Esophagus squamous epithelium (tissue), 5 donors: ENCODE measurements around the gene FILIP1L. TPM values are rescaled to one million over a fixed set of nuclear protein-coding genes. Genes with fewer than 3 reads are reported as not detected.
"Not testable (repeated sequence)": the region's sequence is repeated elsewhere in the genome, so short reads cannot be mapped to it uniquely, and the experiment has no call there.

Experiments
- DNase-seq: peaks from one replicate; lab custom pipeline; 2025; lab: John Stamatoyannopoulos, UW
- H3K27ac ChIP-seq, 4 donors: fragments of 200-600 bp; sonication (generic); one replicate each; pipeline ENCODE4 v1.5.1; 2016 to 2019; ENCODE audit warnings: mild to moderate bottlenecking in 1 of 4
- H3K27me3 ChIP-seq, 4 donors: fragments of 200-600 bp; sonication (generic); 1 replicate in 3 of 4; 2 replicates in 1 of 4; pipeline versions ENCODE4 v1.5.1 to v1.6.0; 2017 to 2021; ENCODE audit warnings: antibody characterized with exemption in 1 of 4
- H3K36me3 ChIP-seq, 3 donors: fragments of 200-600 bp; sonication (generic); one replicate each; pipeline ENCODE4 v1.5.1; 2016 to 2019
- H3K4me1 ChIP-seq, 3 donors: fragments of 200-600 bp; sonication (generic); one replicate each; pipeline ENCODE4 v1.5.1; 2017 to 2019
- H3K4me3 ChIP-seq, 4 donors: fragments of 200-600 bp; sonication (generic); 1 replicate in 3 of 4; 2 replicates in 1 of 4; pipeline ENCODE4 v1.5.1; 2016 to 2019; ENCODE audit warnings: mild to moderate bottlenecking in 2 of 4, moderate library complexity in 1 of 4
- H3K9me3 ChIP-seq, 3 donors: fragments of 200-600 bp; sonication (generic); one replicate each; pipeline ENCODE4 v1.5.1; 2016 to 2019
- CTCF ChIP-seq, 6 experiments: fragments of 450-650 bp in 4 of 6; fragments of 200-600 bp in 2 of 6; sonication (generic) in 2 of 6; IDR thresholded peaks; one replicate each; pipeline ENCODE4 v1.5.1; 2016 to 2019; ENCODE audit warnings: antibody characterized with exemption in 6 of 6, mild to moderate bottlenecking in 4 of 6, moderate library complexity in 4 of 6
- POLR2A ChIP-seq, 4 donors: fragments of 450-650 bp; IDR thresholded peaks; one replicate each; pipeline ENCODE4 v1.6.1; 2017; ENCODE audit warnings: antibody characterized with exemption in 4 of 4, mild to moderate bottlenecking in 4 of 4, moderate library complexity in 3 of 4
- WGBS, 2 donors: methylation state at CpG; one replicate each; pipeline ENCODE4 v1.1.5; 2018; 5-methylcytosine and 5-hydroxymethylcytosine counted together
- intact Hi-C: fragments of 100-400 bp; cut with DNase I; formaldehyde crosslinking; loops from one replicate; pipeline ENCODE4 v1.15.0; 2022
- total RNA-seq, 4 donors: library from RNA; depleted of rRNA; stranded (reverse); fragments of >200 nt; gene quantifications; one replicate each; pipeline ENCODE4 v1.1.0, GENCODE V29; 2016
- donor health status: DM: yes; HTN: yes; CAD: no.

The FILIP1L gene
- total RNA-seq, 4 donors from 2014 or later, result 2.5 to 23.5 (median 10.7) TPM

- intact Hi-C loops, result loop anchor here (10.0 kb wide), 1 partner anchor 216 kb away; no protein-coding TSS in a partner anchor
- TF ChIP-seq POLR2A (IDR thresholded peaks at IDR 0.05) (no peak), CTCF (IDR thresholded peaks at IDR 0.05) (no peak)
- DNase-seq, result no peak
- H3K4me3 ChIP-seq, result no peak overlapping the region
- WGBS, 2 donors, result 79 to 85% methylated on average over 7 of the region's 7 CpGs
- no peak overlapping the region for H3K27ac ChIP-seq
- H3K27me3 ChIP-seq, result no peaks in the 10 kb centered on the region
- no peaks in the 10 kb centered on the region for H3K36me3 ChIP-seq
- no peaks in the 10 kb centered on the region for H3K9me3 ChIP-seq
- H3K4me1 ChIP-seq, result peaks cover 0 to 10% (median 7%) of the 10 kb centered on the region in 3 donors
Measured at GRCh38 chr3:100060685-100061484, 53.4 kb downstream of the FILIP1L start.

GRCh38 chr3:100059472-100059871 lies 54.8 kb downstream of the FILIP1L start:
- WGBS, 2 donors, result 78 to 97% methylated on average over 3 of the region's 3 CpGs
- intact Hi-C loops, result no loop called here

GRCh38 chr3:100057716-100058575 lies 56.4 kb downstream of the FILIP1L start:
- Histone ChIP-seq H3K27me3 (no peaks in the 10 kb centered on the region), H3K27ac (no peak overlapping the region), H3K4me3 (no peak overlapping the region), H3K4me1 (no peaks in the 10 kb centered on the region), H3K9me3 (no peaks in the 10 kb centered on the region), H3K36me3 (no peaks in the 10 kb centered on the region)
- no peak for TF ChIP-seq POLR2A (IDR thresholded peaks at IDR 0.05)
- TF ChIP-seq CTCF (IDR thresholded peaks at IDR 0.05), result no peak
- 81 to 83% methylated on average over 6 to 8 of the region's 8 CpGs for WGBS, 2 donors
- intact Hi-C loops, result no loop called here
- no peak for DNase-seq

More at GRCh38 chr3:100059472-100059871, 54.8 kb downstream of the FILIP1L start:
- Histone ChIP-seq H3K36me3 (no peaks in the 10 kb centered on the region), H3K4me1 (peaks cover 0 to 8% (median 4%) of the 10 kb centered on the region in 3 donors), H3K9me3 (no peaks in the 10 kb centered on the region), H3K27me3 (no peaks in the 10 kb centered on the region), H3K4me3 (no peak overlapping the region), H3K27ac (no peak overlapping the region)
- no peak for DNase-seq
- no peak for TF ChIP-seq CTCF (IDR thresholded peaks at IDR 0.05)
- no peak for TF ChIP-seq POLR2A (IDR thresholded peaks at IDR 0.05)

GRCh38 chr3:100053951-100054620 lies 60.2 kb downstream of the FILIP1L start:
- TF ChIP-seq CTCF (IDR thresholded peaks at IDR 0.05), result no peak
- no peak for TF ChIP-seq POLR2A (IDR thresholded peaks at IDR 0.05)

GRCh38 chr3:100051513-100051912 lies 62.8 kb downstream of the FILIP1L start:
- H3K9me3 ChIP-seq, DNase-seq, H3K36me3 ChIP-seq, H3K27me3 ChIP-seq, intact Hi-C loops, H3K27ac ChIP-seq, H3K4me3 ChIP-seq: not testable (repeated sequence)
- H3K4me1 ChIP-seq, result peaks cover 0 to 18% (median 18%) of the 10 kb centered on the region in 3 donors
- 93 to 94% methylated on average over 2 to 3 of the region's 3 CpGs for WGBS, 2 donors

More at GRCh38 chr3:100053951-100054620, 60.2 kb downstream of the FILIP1L start:
- Histone ChIP-seq H3K4me3 (no peak overlapping the region), H3K9me3 (no peaks in the 10 kb centered on the region), H3K27ac (no peak overlapping the region), H3K27me3 (no peaks in the 10 kb centered on the region), H3K36me3 (no peaks in the 10 kb centered on the region), H3K4me1 (no peaks in the 10 kb centered on the region)
- DNase-seq, result no peak
- intact Hi-C loops, result no loop called here
- WGBS, 2 donors, result 83 to 84% methylated on average over 6 of the region's 6 CpGs
